Hepatocyte (in vitro differentiated cells): Measurements from ENCODE around the gene CNIH3. TPM values are rescaled to one million over a fixed set of nuclear protein-coding genes. Genes with fewer than 3 reads are reported as not detected.
A peak's percentile ranks its signal among the peaks of the same experiment; 100 is the strongest.
"Not testable (repeated sequence)": the region's sequence is repeated elsewhere in the genome, so short reads cannot be mapped to it uniquely, and the experiment has no call there.

ENCODE experiments used
- DNase-seq: peaks from one replicate; pipeline ENCODE4 v3.0.0-alpha.2; 2016; ENCODE audit warnings: low spot score
- H2AFZ ChIP-seq: fragments of 200-600 bp; sonication (generic); 2 replicates; pipeline ENCODE4 v1.6.0; 2016; ENCODE audit warnings: antibody characterized with exemption, mild to moderate bottlenecking
- H3K27ac ChIP-seq: fragments of 200-600 bp; sonication (generic); 2 replicates; pipeline ENCODE4 v1.5.1; 2016; ENCODE audit warnings: mild to moderate bottlenecking
- H3K27me3 ChIP-seq: fragments of 200-600 bp; sonication (generic); 2 replicates; pipeline ENCODE4 v1.6.1; 2016
- H3K36me3 ChIP-seq: fragments of 200-600 bp; sonication (generic); replicated peaks from 2 replicates; pipeline ENCODE4 v1.5.1; 2016; ENCODE audit warnings: low read depth; ENCODE audit not compliant: insufficient read depth
- H3K4me1 ChIP-seq: fragments of 200-600 bp; sonication (generic); 2 replicates; pipeline ENCODE4 v1.5.1; 2016; ENCODE audit warnings: mild to moderate bottlenecking, moderate library complexity; ENCODE audit not compliant: insufficient read depth
- H3K4me2 ChIP-seq: fragments of 200-600 bp; sonication (generic); 2 replicates; pipeline ENCODE4 v1.6.0; 2016
- H3K4me3 ChIP-seq: fragments of 200-600 bp; sonication (generic); 2 replicates; pipeline ENCODE4 v1.5.1; 2016; ENCODE audit warnings: mild to moderate bottlenecking
- H3K79me2 ChIP-seq: fragments of 200-600 bp; sonication (generic); 2 replicates; pipeline ENCODE4 v1.6.0; 2017; ENCODE audit warnings: mild to moderate bottlenecking
- H3K9me2 ChIP-seq: fragments of 200-600 bp; sonication (generic); replicated peaks from 2 replicates; pipeline ENCODE4 v1.6.0; 2017; ENCODE audit warnings: mild to moderate bottlenecking; ENCODE audit not compliant: insufficient read depth
- H3K9me3 ChIP-seq: fragments of 200-600 bp; sonication (generic); 2 replicates; pipeline ENCODE4 v1.5.1; 2016; ENCODE audit warnings: low read depth, mild to moderate bottlenecking
- H4K20me1 ChIP-seq: fragments of 200-600 bp; sonication (generic); 2 replicates; pipeline ENCODE4 v1.6.0; 2016; ENCODE audit warnings: mild to moderate bottlenecking; ENCODE audit not compliant: insufficient read depth, poor library complexity, severe bottlenecking
- EZH2 ChIP-seq: fragments of 200-600 bp; sonication (generic); IDR thresholded peaks from 2 replicates; pipeline ENCODE4 v1.6.1; 2016; ENCODE audit warnings: antibody characterized with exemption, mild to moderate bottlenecking, borderline replicate concordance
- EZH2phosphoT487 ChIP-seq: fragments of 200-600 bp; sonication (generic); IDR thresholded peaks from one replicate; pipeline ENCODE4 v1.6.1; 2018; ENCODE audit warnings: antibody characterized with exemption, mild to moderate bottlenecking, low read depth, moderate library complexity; ENCODE audit not compliant: unreplicated experiment, severe bottlenecking
- WGBS: methylation state at CpG from one replicate; pipeline ENCODE4 v1.1.6; 2016; ENCODE audit warnings: low lambda C conversion rate; ENCODE audit errors: missing lambda C conversion rate; 5-methylcytosine and 5-hydroxymethylcytosine counted together
- polyA plus RNA-seq: library from polyadenylated mRNA; unstranded; fragments of >200 nt; fragmentation: Nextera tagmentation; extraction: Ambion mirVana; gene quantifications from 2 replicates; pipeline ENCODE4 v1.2.1, GENCODE V29; 2016
- total RNA-seq: library from RNA; depleted of rRNA; stranded (reverse); fragments of >200 nt; gene quantifications from 2 replicates; pipeline ENCODE4 v1.2.3, GENCODE V29; 2014
- TF ChIP-seq, protein P1 (sequence below): fragments of 200-600 bp; sonication (generic); IDR thresholded peaks from 2 replicates; pipeline ENCODE4 v1.5.1; 2016; ENCODE audit warnings: antibody characterized with exemption, mild to moderate bottlenecking; ENCODE audit not compliant: poor library complexity

CNIH3 gene
- total and polyA plus RNA-seq, 2 experiments from 2014 or later: 2.8 to 3.5 TPM

GRCh38 chr1:224710196-224710595 lies 94.1 kb downstream of the CNIH3 start:
- Histone ChIP-seq H2AFZ (no peak overlapping the region), H3K79me2 (no peaks in the 10 kb centered on the region), H3K4me1 (peaks cover 10% of the 10 kb centered on the region), H3K9me2 (no peaks in the 10 kb centered on the region), H3K27me3 (no peaks in the 10 kb centered on the region), H3K9me3 (no peaks in the 10 kb centered on the region), H3K4me2 (no peak overlapping the region), H3K27ac (no peak overlapping the region), H3K36me3 (no peaks in the 10 kb centered on the region), H4K20me1 (no peaks in the 10 kb centered on the region), H3K4me3 (no peak overlapping the region)
- no peak for DNase-seq
- WGBS: 86% methylated on average over 3 of the region's 3 CpGs
- TF ChIP-seq, protein P1, sequence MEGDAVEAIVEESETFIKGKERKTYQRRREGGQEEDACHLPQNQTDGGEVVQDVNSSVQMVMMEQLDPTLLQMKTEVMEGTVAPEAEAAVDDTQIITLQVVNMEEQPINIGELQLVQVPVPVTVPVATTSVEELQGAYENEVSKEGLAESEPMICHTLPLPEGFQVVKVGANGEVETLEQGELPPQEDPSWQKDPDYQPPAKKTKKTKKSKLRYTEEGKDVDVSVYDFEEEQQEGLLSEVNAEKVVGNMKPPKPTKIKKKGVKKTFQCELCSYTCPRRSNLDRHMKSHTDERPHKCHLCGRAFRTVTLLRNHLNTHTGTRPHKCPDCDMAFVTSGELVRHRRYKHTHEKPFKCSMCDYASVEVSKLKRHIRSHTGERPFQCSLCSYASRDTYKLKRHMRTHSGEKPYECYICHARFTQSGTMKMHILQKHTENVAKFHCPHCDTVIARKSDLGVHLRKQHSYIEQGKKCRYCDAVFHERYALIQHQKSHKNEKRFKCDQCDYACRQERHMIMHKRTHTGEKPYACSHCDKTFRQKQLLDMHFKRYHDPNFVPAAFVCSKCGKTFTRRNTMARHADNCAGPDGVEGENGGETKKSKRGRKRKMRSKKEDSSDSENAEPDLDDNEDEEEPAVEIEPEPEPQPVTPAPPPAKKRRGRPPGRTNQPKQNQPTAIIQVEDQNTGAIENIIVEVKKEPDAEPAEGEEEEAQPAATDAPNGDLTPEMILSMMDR: no peak
- TF ChIP-seq EZH2 (no peak), EZH2phosphoT487 (no peak)

DNA sequence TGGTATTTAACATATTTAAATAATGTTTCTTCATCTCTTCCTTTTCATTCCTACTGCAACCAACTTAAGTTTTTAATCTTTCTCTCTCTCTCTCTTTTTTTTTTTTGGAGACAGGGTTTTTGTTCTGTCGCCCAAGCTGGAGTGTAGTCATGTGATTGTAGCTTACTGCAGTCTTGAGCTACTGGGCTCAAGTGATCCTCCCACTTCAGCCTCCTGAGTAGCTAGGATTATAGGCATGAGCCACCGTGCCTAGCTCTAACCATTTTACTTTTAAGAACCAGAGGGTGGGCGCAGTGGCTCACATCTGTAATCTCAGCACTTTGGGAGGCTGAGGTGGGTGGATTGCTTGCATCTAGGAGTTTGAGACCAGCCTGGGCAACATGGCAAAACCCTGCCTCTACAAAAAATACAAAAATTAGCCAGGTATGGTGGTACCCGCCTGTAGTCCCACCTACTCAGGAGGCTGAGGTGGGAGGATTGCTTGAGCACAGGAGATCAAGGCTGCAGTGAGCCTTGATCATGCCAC lies 95.2 kb downstream of the CNIH3 start:
- not testable (repeated sequence) for H3K79me2 ChIP-seq, DNase-seq
- WGBS: 89% methylated on average over 4 of the region's 4 CpGs

DNA sequence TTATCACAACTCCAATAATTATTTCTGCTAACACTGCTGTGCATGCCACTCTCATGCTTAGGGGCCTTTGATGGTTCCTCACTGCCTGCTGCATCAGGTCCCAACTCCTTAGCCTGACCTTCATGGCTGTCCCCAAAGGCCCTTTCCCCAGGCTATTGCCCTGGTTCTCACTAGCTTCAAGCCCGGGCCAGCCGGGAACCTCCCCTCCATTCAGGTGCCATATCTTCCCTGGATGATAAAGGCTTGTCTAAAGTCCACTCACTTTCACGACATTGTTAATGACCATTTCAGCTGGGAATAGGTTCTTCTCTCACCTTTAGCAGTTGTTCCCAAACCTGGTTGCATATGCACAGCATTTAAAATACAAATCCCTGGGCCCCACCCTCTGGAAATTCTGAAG lies 95.8 kb downstream of the CNIH3 start:
- H3K4me3 ChIP-seq: no peak overlapping the region
- no peaks in the 10 kb centered on the region for H4K20me1 ChIP-seq
- H3K27me3 ChIP-seq: no peaks in the 10 kb centered on the region
- 77% methylated on average over 3 of the region's 3 CpGs for WGBS
- H3K9me2 ChIP-seq: no peaks in the 10 kb centered on the region
- no peaks in the 10 kb centered on the region for H3K36me3 ChIP-seq
- TF ChIP-seq, protein P1: no peak
- TF ChIP-seq EZH2phosphoT487 (no peak), EZH2 (no peak)
- H3K79me2 ChIP-seq: no peaks in the 10 kb centered on the region
- peaks cover 10% of the 10 kb centered on the region for H3K4me1 ChIP-seq
- DNase-seq: peak; percentile 67
- no peak overlapping the region for H3K4me2 ChIP-seq
- no peaks in the 10 kb centered on the region for H3K9me3 ChIP-seq
- no peak overlapping the region for H2AFZ ChIP-seq
- H3K27ac ChIP-seq: no peak overlapping the region

More for the DNA sequence above, 95.2 kb downstream of the CNIH3 start:
- not testable (repeated sequence) for H3K9me2 ChIP-seq, H2AFZ ChIP-seq, H3K27ac ChIP-seq, H3K4me3 ChIP-seq, H3K9me3 ChIP-seq, H4K20me1 ChIP-seq, H3K4me2 ChIP-seq, H3K4me1 ChIP-seq, H3K27me3 ChIP-seq, H3K36me3 ChIP-seq

- WGBS: 86% methylated on average over 1 of the region's 1 CpG
- H3K4me2 ChIP-seq: no peak overlapping the region
- H3K4me1 ChIP-seq: peaks cover 10% of the 10 kb centered on the region
- no peaks in the 10 kb centered on the region for H3K27me3 ChIP-seq
- no peaks in the 10 kb centered on the region for H3K9me2 ChIP-seq
- H4K20me1 ChIP-seq: no peaks in the 10 kb centered on the region
- H3K4me3 ChIP-seq: no peak overlapping the region
- H2AFZ ChIP-seq: no peak overlapping the region
- H3K36me3 ChIP-seq: no peaks in the 10 kb centered on the region
- no peaks in the 10 kb centered on the region for H3K9me3 ChIP-seq
- DNase-seq: peak; percentile 41
- no peak overlapping the region for H3K27ac ChIP-seq
- TF ChIP-seq EZH2: no peak
- no peak for TF ChIP-seq EZH2phosphoT487
- TF ChIP-seq, protein P1: no peak
- H3K79me2 ChIP-seq: no peaks in the 10 kb centered on the region
These were observed 97.1 kb downstream of the CNIH3 start for GRCh38 chr1:224713228-224713627.
